A549 (cell line): ENCODE results near the gene PDE7B. TPM values are rescaled to one million over a fixed set of nuclear protein-coding genes. Genes with fewer than 3 reads are reported as not detected.

Experiments
- ATAC-seq, 2 experiments: fragments of 200-7000 bp in 1 of 2; fragments of >200 bp in 1 of 2; cut with Nextera tagmentation in 1 of 2; cut with Tn5 transposase in 1 of 2; 3 replicates each; pipeline versions ENCODE4 v1.8.0 to v1.9.1; 2018 to 2020; ENCODE audit warnings: mild to moderate bottlenecking in 1 of 2, moderate library complexity in 1 of 2
- CTCF ChIA-PET: fragments of 300-600 bp; sonication (Branson Sonifier 250); formaldehyde crosslinking; extraction: SDS; loops from one replicate; lab custom pipeline; 2021; ENCODE audit warnings: antibody characterized with exemption, inconsistent platforms; lab: Yijun Ruan, JAX
- POLR2A ChIA-PET: fragments of 350-600 bp; formaldehyde crosslinking; extraction: SDS; loops from one replicate; lab custom pipeline; 2021; ENCODE audit warnings: antibody characterized with exemption, inconsistent platforms; lab: Yijun Ruan, JAX
- DNase-seq, 2 experiments: peaks; one replicate each; pipeline versions ENCODE4 v3.0.0 to v3.0.0-alpha.2; 2011 to 2016; ENCODE audit warnings: low read depth in 1 of 2, low spot score in 1 of 2
- FAIRE-seq: peaks from 2 replicates; lab custom pipeline; 2011; peaks lifted over from hg19 to GRCh38; lab: Jason Lieb, UNC
- H3K27ac ChIP-seq, 2 experiments: fragments of >200 bp; sonication (Bioruptor Twin); formaldehyde crosslinking; 3 replicates each; pipeline ENCODE4 v1.5.1; 2016 to 2017
- H3K4me1 ChIP-seq: fragments of >200 bp; sonication (Bioruptor Twin); formaldehyde crosslinking; 3 replicates; pipeline ENCODE4 v1.6.1; 2016
- H3K4me2 ChIP-seq: fragments of >200 bp; sonication (Bioruptor Twin); formaldehyde crosslinking; 3 replicates; pipeline ENCODE4 v1.6.1; 2016
- H3K4me3 ChIP-seq: fragments of >200 bp; sonication (Bioruptor Twin); formaldehyde crosslinking; 3 replicates; pipeline ENCODE4 v1.5.1; 2016
- H3K9me3 ChIP-seq: fragments of >200 bp; sonication (Bioruptor Twin); formaldehyde crosslinking; 3 replicates; pipeline ENCODE4 v1.6.1; 2016
- CBX8 ChIP-seq: fragments of 200-600 bp; sonication (generic); IDR thresholded peaks from 2 replicates; pipeline ENCODE4 v1.6.1; 2016
- E2F6 ChIP-seq: IDR thresholded peaks from 2 replicates; pipeline ENCODE4 v1.6.1; 2012; ENCODE audit warnings: low read depth, borderline replicate concordance
- EHMT2 ChIP-seq: fragments of 200-600 bp; sonication (generic); IDR thresholded peaks from 2 replicates; pipeline ENCODE4 v1.6.1; 2016; ENCODE audit warnings: antibody characterized with exemption, low read depth, mild to moderate bottlenecking, moderate library complexity
- FOSB ChIP-seq: fragments of 250-450 bp; sonication (Bioruptor Pico); IDR thresholded peaks from 2 replicates; pipeline ENCODE4 v1.5.0; 2020; ENCODE audit warnings: mild to moderate bottlenecking, moderate library complexity
- GATA3 ChIP-seq: IDR thresholded peaks from 2 replicates; pipeline ENCODE4 v1.6.1; 2012; ENCODE audit warnings: borderline replicate concordance
- HOXA7 ChIP-seq: fragments of 250-450 bp; sonication (Bioruptor Pico); IDR thresholded peaks from 2 replicates; pipeline ENCODE4 v1.5.0; 2020; ENCODE audit warnings: mild to moderate bottlenecking, moderate library complexity
- JUN ChIP-seq, 2 experiments: fragments of >200 bp; sonication (Bioruptor Twin); formaldehyde crosslinking; IDR thresholded peaks; 2 replicates in 1 of 2; 3 replicates in 1 of 2; pipeline ENCODE4 v1.6.1; 2016 to 2017
- JUNB ChIP-seq: fragments of >200 bp; sonication (Bioruptor Twin); formaldehyde crosslinking; IDR thresholded peaks from 2 replicates; pipeline ENCODE4 v1.6.1; 2016
- KDM1A ChIP-seq: fragments of 200-600 bp; sonication (generic); IDR thresholded peaks from 2 replicates; pipeline ENCODE4 v1.6.1; 2016; ENCODE audit warnings: low read depth, mild to moderate bottlenecking
- MAZ ChIP-seq: fragments of 150-350 bp; IDR thresholded peaks from 2 replicates; pipeline ENCODE4 v1.6.1; 2014; ENCODE audit warnings: antibody characterized with exemption, low read depth, low read length, borderline replicate concordance
- MYC ChIP-seq: IDR thresholded peaks from 2 replicates; pipeline ENCODE4 v1.6.1; 2012; ENCODE audit warnings: mild to moderate bottlenecking, inconsistent platforms, low read length, improper control_type of control experiment, borderline replicate concordance
- NFE2L2 ChIP-seq: fragments of 150-350 bp; conservative IDR thresholded peaks from 2 replicates; pipeline ENCODE4 v1.6.1; 2014; ENCODE audit warnings: low read length
- NPAS2 ChIP-seq: fragments of 250-450 bp; sonication (Bioruptor Pico); IDR thresholded peaks from 2 replicates; pipeline ENCODE4 v1.8.0; 2022; ENCODE audit warnings: mild to moderate bottlenecking, moderate library complexity, borderline replicate concordance
- RAD21 ChIP-seq, 2 experiments: fragments of >200 bp in 1 of 2; sonication (Bioruptor Twin) in 1 of 2; formaldehyde crosslinking in 1 of 2; IDR thresholded peaks in 1 of 2; conservative IDR thresholded peaks in 1 of 2; 2 replicates in 1 of 2; 3 replicates in 1 of 2; pipeline ENCODE4 v1.6.1; 2012 to 2018; ENCODE audit warnings: inconsistent platforms in 1 of 2
- SREBF2 ChIP-seq: fragments of 450-650 bp; IDR thresholded peaks from 2 replicates; pipeline ENCODE4 v1.6.1; 2014; ENCODE audit warnings: mild to moderate bottlenecking, moderate library complexity
- TFCP2L1 ChIP-seq: fragments of 250-450 bp; sonication (Bioruptor Pico); IDR thresholded peaks from 2 replicates; pipeline ENCODE4 v1.5.0; 2021; ENCODE audit warnings: mild to moderate bottlenecking
- TP53 ChIP-seq: fragments of 250-450 bp; sonication (Bioruptor Pico); IDR thresholded peaks from 2 replicates; pipeline ENCODE4 v1.5.0; 2021; ENCODE audit warnings: mild to moderate bottlenecking, moderate library complexity
- ZNF302 ChIP-seq: fragments of 250-450 bp; sonication (Bioruptor Pico); IDR thresholded peaks from 2 replicates; pipeline ENCODE4 v1.9.0; 2021; ENCODE audit warnings: inconsistent platforms, mild to moderate bottlenecking, moderate library complexity
- WGBS: methylation state at CpG from one replicate; pipeline ENCODE4 v1.1.6; 2017; ENCODE audit errors: missing lambda C conversion rate; 5-methylcytosine and 5-hydroxymethylcytosine counted together
- polyA plus RNA-seq, 4 experiments: library from polyadenylated mRNA; depleted of rRNA in 3 of 4; stranded (reverse); fragments of >200 nt; fragmentation: RNase III in 1 of 4; extraction: RNeasy Plus Mini Kit Qiagen cat#74134 plus additional on column Dnase treatment in 1 of 4; gene quantifications; 2 replicates in 3 of 4; 3 replicates in 1 of 4; pipeline ENCODE4 v1.2.3, GENCODE V29; 2011 to 2017
- TF ChIP-seq, protein P1 (sequence below): IDR thresholded peaks from 2 replicates; pipeline ENCODE4 v1.6.1; 2012
- TF ChIP-seq, protein P2 (sequence below): fragments of >200 bp; sonication (Bioruptor Twin); formaldehyde crosslinking; IDR thresholded peaks from 3 replicates; pipeline ENCODE4 v1.5.1; 2016
- TF ChIP-seq, protein P3 (sequence below): fragments of 150-350 bp; IDR thresholded peaks from 2 replicates; pipeline ENCODE4 v1.6.1; 2014; ENCODE audit warnings: low read depth, mild to moderate bottlenecking, low read length

Gene PDE7B
- polyA plus RNA-seq, 2 of the 4 experiments (the other 2 are of a cell fraction): 6.6 to 13.8 TPM

GRCh38 chr6:135880066-135880972, 28.8 kb downstream of the PDE7B start:
- POLR2A ChIA-PET: no interaction called here
- peak overlapping the region; percentile 49 to 78 for H3K27ac ChIP-seq
- peak in 1 of 2 experiments; percentile 3 for DNase-seq
- peak overlapping the region; percentile 82 for H3K4me2 ChIP-seq
- H3K4me1 ChIP-seq: peaks cover 64% of the 10 kb centered on the region
- CTCF ChIA-PET: interaction anchor here (0.9 kb wide), 1 partner anchor 11 kb away, joined by 3 read pairs; no protein-coding TSS in a partner anchor
- H3K9me3 ChIP-seq: no peaks in the 10 kb centered on the region
- no peak for FAIRE-seq
- peak overlapping the region; percentile 23; the same call in 1 of the 3 replicates for H3K4me3 ChIP-seq
- TF ChIP-seq JUN (IDR thresholded peaks at IDR 0.05) (no peak), JUNB (no peak), TP53 (CRISPR knock-in tag) (no peak), HOXA7 (CRISPR knock-in tag) (no peak), RAD21 (conservative IDR thresholded peaks at IDR 0.05 in 1 of 2, IDR thresholded peaks at IDR 0.05 in 1 of 2) (no peak), FOSB (no peak), EHMT2 (no peak), TFCP2L1 (CRISPR knock-in tag) (no peak), SREBF2 (no peak), NFE2L2 (no peak), KDM1A (no peak), MAZ (no peak), E2F6 (no peak), GATA3 (no peak), CBX8 (no peak), MYC (no peak), ZNF302 (CRISPR knock-in tag) (no peak), NPAS2 (CRISPR knock-in tag) (no peak)
- TF ChIP-seq, protein P1, sequence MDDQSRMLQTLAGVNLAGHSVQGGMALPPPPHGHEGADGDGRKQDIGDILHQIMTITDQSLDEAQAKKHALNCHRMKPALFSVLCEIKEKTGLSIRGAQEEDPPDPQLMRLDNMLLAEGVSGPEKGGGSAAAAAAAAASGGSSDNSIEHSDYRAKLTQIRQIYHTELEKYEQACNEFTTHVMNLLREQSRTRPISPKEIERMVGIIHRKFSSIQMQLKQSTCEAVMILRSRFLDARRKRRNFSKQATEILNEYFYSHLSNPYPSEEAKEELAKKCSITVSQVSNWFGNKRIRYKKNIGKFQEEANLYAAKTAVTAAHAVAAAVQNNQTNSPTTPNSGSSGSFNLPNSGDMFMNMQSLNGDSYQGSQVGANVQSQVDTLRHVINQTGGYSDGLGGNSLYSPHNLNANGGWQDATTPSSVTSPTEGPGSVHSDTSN: no peak
- TF ChIP-seq, protein P2, sequence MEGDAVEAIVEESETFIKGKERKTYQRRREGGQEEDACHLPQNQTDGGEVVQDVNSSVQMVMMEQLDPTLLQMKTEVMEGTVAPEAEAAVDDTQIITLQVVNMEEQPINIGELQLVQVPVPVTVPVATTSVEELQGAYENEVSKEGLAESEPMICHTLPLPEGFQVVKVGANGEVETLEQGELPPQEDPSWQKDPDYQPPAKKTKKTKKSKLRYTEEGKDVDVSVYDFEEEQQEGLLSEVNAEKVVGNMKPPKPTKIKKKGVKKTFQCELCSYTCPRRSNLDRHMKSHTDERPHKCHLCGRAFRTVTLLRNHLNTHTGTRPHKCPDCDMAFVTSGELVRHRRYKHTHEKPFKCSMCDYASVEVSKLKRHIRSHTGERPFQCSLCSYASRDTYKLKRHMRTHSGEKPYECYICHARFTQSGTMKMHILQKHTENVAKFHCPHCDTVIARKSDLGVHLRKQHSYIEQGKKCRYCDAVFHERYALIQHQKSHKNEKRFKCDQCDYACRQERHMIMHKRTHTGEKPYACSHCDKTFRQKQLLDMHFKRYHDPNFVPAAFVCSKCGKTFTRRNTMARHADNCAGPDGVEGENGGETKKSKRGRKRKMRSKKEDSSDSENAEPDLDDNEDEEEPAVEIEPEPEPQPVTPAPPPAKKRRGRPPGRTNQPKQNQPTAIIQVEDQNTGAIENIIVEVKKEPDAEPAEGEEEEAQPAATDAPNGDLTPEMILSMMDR: no peak
- 39% methylated on average over 7 of the region's 7 CpGs for WGBS
- ATAC-seq: peak; percentile 55 to 57

DNA sequence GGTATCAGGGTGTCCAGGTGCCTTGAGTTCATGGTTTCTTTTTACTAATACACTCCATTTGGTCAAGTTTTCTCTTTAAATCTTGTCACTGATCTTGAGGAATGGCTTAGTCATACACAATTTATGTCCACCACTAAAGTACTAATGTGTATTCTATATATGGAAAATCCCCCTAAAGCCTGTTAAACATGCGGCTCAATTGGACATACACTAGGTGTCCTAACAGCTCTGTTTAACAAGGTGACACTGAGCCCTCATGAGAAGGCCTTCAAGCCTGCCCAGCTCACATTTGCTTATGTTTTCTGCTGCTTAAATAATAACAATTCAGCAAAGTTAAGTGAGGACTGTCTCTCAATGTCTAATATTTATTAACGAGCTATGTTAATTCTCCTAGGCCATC, 31.5 kb downstream of the PDE7B start:
- no peak overlapping the region for H3K4me3 ChIP-seq
- POLR2A ChIA-PET: no interaction called here
- H3K4me2 ChIP-seq: 0 out of 3 replicates have a peak overlapping the region, but pooled peaks have one; percentile 0
- FAIRE-seq (no peak), ATAC-seq (peak in 1 of 2 experiments; percentile 54; a peak in 3 of 6 replicates), DNase-seq (peak in 1 of 2 experiments; percentile 22)
- H3K4me1 ChIP-seq: peaks cover 64% of the 10 kb centered on the region
- no peak for TF ChIP-seq CBX8
- no peak for TF ChIP-seq TP53 (CRISPR knock-in tag)
- TF ChIP-seq JUN (IDR thresholded peaks at IDR 0.05): no peak
- TF ChIP-seq, protein P3, sequence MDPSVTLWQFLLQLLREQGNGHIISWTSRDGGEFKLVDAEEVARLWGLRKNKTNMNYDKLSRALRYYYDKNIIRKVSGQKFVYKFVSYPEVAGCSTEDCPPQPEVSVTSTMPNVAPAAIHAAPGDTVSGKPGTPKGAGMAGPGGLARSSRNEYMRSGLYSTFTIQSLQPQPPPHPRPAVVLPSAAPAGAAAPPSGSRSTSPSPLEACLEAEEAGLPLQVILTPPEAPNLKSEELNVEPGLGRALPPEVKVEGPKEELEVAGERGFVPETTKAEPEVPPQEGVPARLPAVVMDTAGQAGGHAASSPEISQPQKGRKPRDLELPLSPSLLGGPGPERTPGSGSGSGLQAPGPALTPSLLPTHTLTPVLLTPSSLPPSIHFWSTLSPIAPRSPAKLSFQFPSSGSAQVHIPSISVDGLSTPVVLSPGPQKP: no peak
- TF ChIP-seq GATA3: no peak
- TF ChIP-seq RAD21 (conservative IDR thresholded peaks at IDR 0.05 in 1 of 2, IDR thresholded peaks at IDR 0.05 in 1 of 2): peak in 1 of 2 experiments; percentile 18; a peak in 1 of 5 replicates
- H3K27ac ChIP-seq: peak overlapping the region in 1 of 2 experiments; percentile 69; a peak in 2 of 6 replicates
- CTCF ChIA-PET: no interaction called here
- 73% methylated on average over 2 of the region's 2 CpGs for WGBS
- no peaks in the 10 kb centered on the region for H3K9me3 ChIP-seq
